ENCODE measurements around the gene ZNF480. TPM values are rescaled to one million over a fixed set of nuclear protein-coding genes. Genes with fewer than 3 reads are reported as not detected.

ZNF480 gene
- total RNA-seq, 6 experiments from 2014 or later, result 3.7 to 7.1 (median 5.3) TPM

GRCh38 chr19:52296400-52296772 lies 583 bp upstream of the ZNF480 start:
- intact Hi-C loops (cut with DNase I), result no loop called here
- peak overlapping the region; percentile 37 to 71 (median 62) for H3K4me3 ChIP-seq
- peak in 3 of 4 donors; percentile 9 to 23 (median 21) for ATAC-seq
- peaks cover 0 to 11% (median 3%) of the 10 kb centered on the region in 4 donors for H3K36me3 ChIP-seq
- H3K9me3 ChIP-seq, result peaks cover 0 to 5% (median 0%) of the 10 kb centered on the region in 4 donors
- H3K4me1 ChIP-seq, result peaks cover 0 to 6% (median 2%) of the 10 kb centered on the region in 4 donors
- no peak for TF ChIP-seq POLR2A (IDR thresholded peaks at IDR 0.05)
- TF ChIP-seq CTCF (IDR thresholded peaks at IDR 0.05), result no peak
- DNase-seq, result no peak
- no peak overlapping the region for H3K27ac ChIP-seq
- H3K27me3 ChIP-seq, result no peaks in the 10 kb centered on the region
- WGBS (ENCODE audit: insufficient coverage, low coverage, low lambda C conversion rate, missing lambda C conversion rate), result 18% methylated on average over 8 of the region's 8 CpGs

GRCh38 chr19:52297601-52298364 lies 814 bp downstream of the ZNF480 start:
- Histone ChIP-seq H3K27ac (peak overlapping the region; percentile 62 to 85 (median 67)), H3K9me3 (peaks cover 0 to 5% (median 1%) of the 10 kb centered on the region in 4 donors), H3K4me3 (peak overlapping the region; percentile 72 to 93 (median 90)), H3K27me3 (no peaks in the 10 kb centered on the region), H3K36me3 (peaks cover 0 to 15% (median 5%) of the 10 kb centered on the region in 4 donors), H3K4me1 (peaks cover 0 to 6% (median 2%) of the 10 kb centered on the region in 4 donors)
- 16% methylated on average over 15 of the region's 18 CpGs for WGBS (ENCODE audit: insufficient coverage, low coverage, low lambda C conversion rate, missing lambda C conversion rate)
- TF ChIP-seq CTCF (IDR thresholded peaks at IDR 0.05) (no peak), POLR2A (IDR thresholded peaks at IDR 0.05) (no peak)
- ATAC-seq (no peak), DNase-seq (no peak)
- intact Hi-C loops (cut with DNase I), result no loop called here

- intact Hi-C loops (cut with DNase I), result no loop called here
- H3K27ac ChIP-seq, result no peak overlapping the region
- 92% methylated on average over 10 of the region's 10 CpGs for WGBS (ENCODE audit: insufficient coverage, low coverage, low lambda C conversion rate, missing lambda C conversion rate)
- TF ChIP-seq POLR2A (IDR thresholded peaks at IDR 0.05) (no peak), CTCF (IDR thresholded peaks at IDR 0.05) (no peak)
- H3K9me3 ChIP-seq, result peaks cover 0 to 27% (median 9%) of the 10 kb centered on the region in 4 donors
- no peaks in the 10 kb centered on the region for H3K4me1 ChIP-seq
- H3K36me3 ChIP-seq, result peaks cover 0 to 29% (median 6%) of the 10 kb centered on the region in 4 donors
- ATAC-seq, result no peak
- no peak overlapping the region for H3K4me3 ChIP-seq
- no peak for DNase-seq
- no peaks in the 10 kb centered on the region for H3K27me3 ChIP-seq
Measured at GRCh38 chr19:52307275-52307674, 10.3 kb downstream of the ZNF480 start.

GRCh38 chr19:52322429-52322828 lies 25.5 kb downstream of the ZNF480 start:
- ATAC-seq, result no peak
- Histone ChIP-seq H3K4me1 (no peaks in the 10 kb centered on the region), H3K27ac (no peak overlapping the region), H3K27me3 (no peaks in the 10 kb centered on the region), H3K36me3 (peaks cover 4 to 59% (median 23%) of the 10 kb centered on the region in 4 donors), H3K9me3 (peaks cover 15 to 90% (median 48%) of the 10 kb centered on the region in 4 donors), H3K4me3 (no peak overlapping the region)
- 91% methylated on average over 6 of the region's 6 CpGs for WGBS (ENCODE audit: insufficient coverage, low coverage, low lambda C conversion rate, missing lambda C conversion rate)
- no peak for TF ChIP-seq CTCF (IDR thresholded peaks at IDR 0.05)
- TF ChIP-seq POLR2A (IDR thresholded peaks at IDR 0.05), result no peak
- intact Hi-C loops (cut with DNase I), result no loop called here
- DNase-seq, result no peak
